Muscle of leg (tissue), 11 donors: Measurements from ENCODE around the gene ACAD8. TPM values are rescaled to one million over a fixed set of nuclear protein-coding genes. Genes with fewer than 3 reads are reported as not detected.

Experiments
- DNase-seq: peaks from one replicate; pipeline ENCODE4 v3.0.0; 2013
- H3K27ac ChIP-seq: one replicate; pipeline ENCODE4 v1.5.1; 2013; ENCODE audit warnings: mild to moderate bottlenecking, low read length, control low read depth
- H3K27me3 ChIP-seq: one replicate; pipeline ENCODE4 v1.6.1; 2013; ENCODE audit warnings: low read length; ENCODE audit not compliant: control insufficient read depth, insufficient read depth
- H3K36me3 ChIP-seq: one replicate; pipeline ENCODE4 v1.6.1; 2013; ENCODE audit warnings: low read length; ENCODE audit not compliant: control insufficient read depth, insufficient read depth
- H3K4me1 ChIP-seq: one replicate; pipeline ENCODE4 v1.6.1; 2013; ENCODE audit warnings: low read length; ENCODE audit not compliant: control insufficient read depth, insufficient read depth
- H3K4me3 ChIP-seq: one replicate; pipeline ENCODE4 v1.5.1; 2013; ENCODE audit warnings: low read length, control low read depth
- H3K9me3 ChIP-seq: replicated peaks from 2 replicates; pipeline ENCODE4 v1.6.1; 2013; ENCODE audit warnings: low read depth, low read length; ENCODE audit not compliant: control insufficient read depth
- WGBS: methylation state at CpG from one replicate; pipeline ENCODE4 v1.1.5; 2013; ENCODE audit warnings: missing lambda C conversion rate; ENCODE audit not compliant: insufficient coverage; 5-methylcytosine and 5-hydroxymethylcytosine counted together
- polyA plus RNA-seq, 8 donors: library from polyadenylated mRNA; unstranded; fragments of 120-200 nt; gene quantifications; one replicate each; pipeline versions ENCODE4 v1.2.1 to v1.2.3, GENCODE V29; 2013; ENCODE audit warnings: inconsistent platforms in 1 of 8, low replicate concordance in 1 of 8; ENCODE audit not compliant: insufficient read length in 8 of 8, insufficient read depth in 1 of 8
- total RNA-seq: library from RNA; stranded (reverse); fragments of 120-200 nt; gene quantifications from one replicate; pipeline ENCODE4 v1.2.4, GENCODE V29; 2013

The ACAD8 gene
- total and polyA plus RNA-seq, 9 donors, result 15.0 to 24.0 (median 18.8) TPM

GRCh38 chr11:134312807-134313206 is 59.4 kb downstream of the ACAD8 start:
- WGBS, result 69% methylated on average over 2 of the region's 5 CpGs
- Histone ChIP-seq H3K4me1 (no peaks in the 10 kb centered on the region), H3K4me3 (no peak overlapping the region), H3K9me3 (peaks cover 3% of the 10 kb centered on the region), H3K36me3 (no peaks in the 10 kb centered on the region), H3K27me3 (peaks cover 7% of the 10 kb centered on the region), H3K27ac (no peak overlapping the region)
- DNase-seq, result no peak

DNA sequence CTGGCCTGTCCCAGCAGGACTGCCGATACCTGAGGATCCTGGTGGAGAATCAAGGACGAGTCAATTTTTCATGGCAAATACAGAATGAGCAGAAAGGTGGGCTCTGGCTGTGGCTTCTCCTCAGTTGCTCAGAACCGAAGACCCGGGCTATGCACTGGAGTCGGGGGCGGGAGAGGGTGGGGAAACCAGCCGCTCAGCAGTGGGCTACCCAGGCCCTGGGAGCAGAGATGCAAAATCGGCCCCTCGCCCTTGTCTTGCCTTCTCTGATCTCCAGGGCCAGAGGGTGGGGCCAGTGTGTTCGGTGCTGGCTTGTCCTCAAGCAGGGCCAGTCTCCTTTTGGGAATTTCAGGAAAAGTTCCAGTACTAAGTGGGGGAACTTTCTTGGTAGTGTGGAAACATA is 60.0 kb downstream of the ACAD8 start:
- WGBS, result 87% methylated on average over 7 of the region's 10 CpGs
- no peak overlapping the region for H3K4me3 ChIP-seq
- no peaks in the 10 kb centered on the region for H3K36me3 ChIP-seq
- peaks cover 3% of the 10 kb centered on the region for H3K9me3 ChIP-seq
- no peaks in the 10 kb centered on the region for H3K4me1 ChIP-seq
- H3K27ac ChIP-seq, result no peak overlapping the region
- H3K27me3 ChIP-seq, result peaks cover 7% of the 10 kb centered on the region
- DNase-seq, result no peak

DNA sequence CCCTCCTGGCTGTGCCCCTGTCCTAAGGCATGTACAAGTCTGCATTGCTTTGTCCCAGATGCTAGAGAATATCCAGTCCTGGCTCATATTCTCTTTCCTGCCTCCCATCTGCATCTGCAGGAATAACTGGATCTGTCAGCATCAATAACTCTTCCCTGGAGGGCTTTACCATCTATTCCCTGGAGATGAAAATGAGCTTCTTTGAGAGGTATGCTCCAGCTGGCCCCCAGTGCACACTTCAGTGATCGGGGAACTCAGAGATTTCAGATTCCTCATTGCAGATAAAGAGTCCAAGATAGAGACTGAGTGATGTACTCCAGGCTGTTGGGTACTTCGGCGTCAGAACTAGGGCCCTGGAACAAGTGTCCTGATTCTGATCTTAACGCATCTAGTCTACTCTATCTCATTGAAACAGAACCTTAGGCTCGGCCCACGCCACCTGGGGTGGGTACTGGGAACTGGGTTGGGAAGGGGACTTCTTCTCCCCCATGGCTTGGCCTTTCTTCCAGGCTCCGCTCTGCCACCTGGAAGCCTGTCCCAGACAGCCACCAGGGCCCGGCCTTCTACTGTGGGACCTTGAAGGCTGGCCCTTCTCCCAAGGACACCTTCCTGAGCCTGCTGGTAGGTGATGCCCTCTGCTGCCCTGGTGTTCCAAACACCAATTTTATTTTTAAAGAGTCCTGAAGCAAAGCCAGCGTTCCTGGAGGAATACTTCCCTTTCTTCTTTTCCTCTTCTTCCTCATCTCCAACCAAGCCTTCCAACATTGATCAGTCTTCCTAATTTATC is 60.6 kb downstream of the ACAD8 start:
- WGBS, result 90% methylated on average over 6 of the region's 9 CpGs
- H3K4me1 ChIP-seq, result no peaks in the 10 kb centered on the region

More for the DNA sequence above, 60.6 kb downstream of the ACAD8 start:
- no peak for DNase-seq
- H3K27me3 ChIP-seq, result peaks cover 7% of the 10 kb centered on the region
- no peaks in the 10 kb centered on the region for H3K36me3 ChIP-seq
- no peak overlapping the region for H3K4me3 ChIP-seq
- H3K9me3 ChIP-seq, result peaks cover 3% of the 10 kb centered on the region
- H3K27ac ChIP-seq, result no peak overlapping the region

Other genes with a start within 250 kb of the ACAD8 start
- 94.6 TPM for gene JAM3, start 184.5 kb upstream of the ACAD8 start, total RNA-seq
- 100 to 1,000 TPM; 103 to 175 (median 142) TPM for gene JAM3, start 184.5 kb upstream of the ACAD8 start, polyA plus RNA-seq
- 11.1 TPM for gene NCAPD3, start 29.6 kb upstream of the ACAD8 start, total RNA-seq
- 10 to 100 TPM; 11.9 to 19.9 (median 15.9) TPM for gene NCAPD3, start 29.6 kb upstream of the ACAD8 start, polyA plus RNA-seq
- 21.0 TPM for gene VPS26B, start 28.9 kb upstream of the ACAD8 start, total RNA-seq
- 10 to 100 TPM; 26.9 to 35.4 (median 30.2) TPM for gene VPS26B, start 28.9 kb upstream of the ACAD8 start, polyA plus RNA-seq
- 44.6 TPM for gene THYN1, start 216 bp upstream of the ACAD8 start, total RNA-seq
- 10 to 100 TPM; 30.0 to 38.7 (median 33.0) TPM for gene THYN1, start 216 bp upstream of the ACAD8 start, polyA plus RNA-seq
- gene GLB1L3, start 22.8 kb downstream of the ACAD8 start, total RNA-seq, result not detected
- gene GLB1L3, start 22.8 kb downstream of the ACAD8 start, polyA plus RNA-seq, result under 1 TPM in 6 of 8 donors, not detected in 2; 0.04 to 0.26 (median 0.11) TPM
- 0.31 TPM for gene GLB1L2, start 78.4 kb downstream of the ACAD8 start, total RNA-seq
- 1 to 10 TPM in 1 of 8 donors, under 1 TPM in 7; 0.20 to 1.2 (median 0.48) TPM for gene GLB1L2, start 78.4 kb downstream of the ACAD8 start, polyA plus RNA-seq
- 0.09 TPM for gene B3GAT1, start 158.7 kb downstream of the ACAD8 start, total RNA-seq
- gene B3GAT1, start 158.7 kb downstream of the ACAD8 start, polyA plus RNA-seq, result under 1 TPM; 0.26 to 0.86 (median 0.29) TPM